Coronary artery (tissue), 2 donors: Measurements from ENCODE around the gene ARFGAP1.

ENCODE experiments used
- DNase-seq: peaks from one replicate; pipeline ENCODE4 v3.0.0-alpha.2; 2017; ENCODE audit warnings: low spot score
- H3K27ac ChIP-seq, 2 donors: fragments of 200-600 bp; sonication (generic); one replicate each; pipeline ENCODE4 v1.5.1; 2016 to 2019
- H3K4me3 ChIP-seq: fragments of 200-600 bp; sonication (generic); 2 replicates; pipeline ENCODE4 v1.5.1; 2016; ENCODE audit warnings: mild to moderate bottlenecking, moderate library complexity
- CTCF ChIP-seq: fragments of 200-600 bp; sonication (generic); IDR thresholded peaks from one replicate; pipeline ENCODE4 v1.5.1; 2019; ENCODE audit warnings: antibody characterized with exemption

ARFGAP1 gene

GRCh38 chr20:63336232-63336752, 63.7 kb downstream of the ARFGAP1 start:
- no peak overlapping the region for H3K4me3 ChIP-seq
- no peak for DNase-seq

GRCh38 chr20:63337786-63338420, 65.3 kb downstream of the ARFGAP1 start:
- TF ChIP-seq CTCF, result no peak
- DNase-seq, result no peak
- Histone ChIP-seq H3K4me3 (no peak overlapping the region), H3K27ac (no peak overlapping the region)

More at GRCh38 chr20:63336232-63336752, 63.7 kb downstream of the ARFGAP1 start:
- no peak overlapping the region for H3K27ac ChIP-seq
- no peak for TF ChIP-seq CTCF
